Measurements from ENCODE around the gene AVPR2. TPM values are rescaled to one million over a fixed set of nuclear protein-coding genes. Genes with fewer than 3 reads are reported as not detected.

The AVPR2 gene
- total RNA-seq, 4 donors from 2014 or later: 2.1 to 9.3 (median 5.7) TPM

DNA sequence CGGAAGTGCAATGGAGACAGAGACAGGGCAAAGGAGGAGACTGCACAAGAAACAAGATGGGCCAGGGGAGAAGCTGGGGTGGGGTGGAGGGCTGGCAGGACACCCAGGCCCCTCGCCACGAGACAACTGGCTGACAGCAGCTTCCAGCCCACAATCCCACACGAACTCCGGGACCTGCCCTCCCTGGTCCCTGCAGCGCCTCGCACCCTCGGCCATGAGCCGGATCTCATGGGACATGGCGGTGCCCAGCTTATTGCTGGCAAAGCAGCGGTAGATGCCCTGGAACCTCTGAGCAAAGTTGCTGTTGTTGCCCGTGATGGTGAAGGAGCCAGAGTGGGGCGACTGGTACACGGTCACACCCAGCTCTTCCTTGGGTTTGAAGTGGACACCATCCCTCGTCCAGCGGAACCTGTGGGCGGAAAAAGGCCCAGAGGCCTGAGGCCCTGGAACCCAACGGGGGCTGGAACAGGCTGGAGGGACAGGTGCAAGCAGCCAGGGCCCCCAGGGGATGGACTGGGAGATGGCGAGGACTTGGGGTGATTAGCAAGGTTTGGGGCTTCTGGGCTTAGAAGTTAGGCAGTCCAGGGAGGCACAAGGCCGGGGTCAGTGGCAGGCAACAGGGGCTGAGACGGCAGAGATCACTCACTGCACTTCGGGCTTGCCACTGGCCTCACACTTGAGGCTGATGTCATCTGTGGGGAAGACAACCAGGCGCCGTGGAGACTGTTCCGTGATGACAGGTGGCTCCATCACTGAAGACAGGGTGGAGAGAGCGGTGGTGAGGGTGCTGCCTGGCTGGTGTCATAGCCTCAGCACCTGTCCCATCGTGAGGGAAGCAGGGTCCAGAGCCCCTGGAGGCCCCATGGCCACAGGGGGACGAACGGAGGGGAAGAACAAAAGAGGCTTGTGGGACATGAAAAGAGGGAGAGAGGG, 32.3 kb upstream of the AVPR2 start:
- no peak overlapping the region for H3K4me3 ChIP-seq
- H3K27ac ChIP-seq: no peak overlapping the region
- H3K9me3 ChIP-seq: no peaks in the 10 kb centered on the region
- no peaks in the 10 kb centered on the region for H3K4me1 ChIP-seq
- H3K27me3 ChIP-seq: peaks cover 0 to 41% of the 10 kb centered on the region in 2 donors
- no peaks in the 10 kb centered on the region for H3K36me3 ChIP-seq
- WGBS, 2 donors: 59 to 76% methylated on average over 7 to 29 of the region's 29 CpGs
- TF ChIP-seq, protein P1, sequence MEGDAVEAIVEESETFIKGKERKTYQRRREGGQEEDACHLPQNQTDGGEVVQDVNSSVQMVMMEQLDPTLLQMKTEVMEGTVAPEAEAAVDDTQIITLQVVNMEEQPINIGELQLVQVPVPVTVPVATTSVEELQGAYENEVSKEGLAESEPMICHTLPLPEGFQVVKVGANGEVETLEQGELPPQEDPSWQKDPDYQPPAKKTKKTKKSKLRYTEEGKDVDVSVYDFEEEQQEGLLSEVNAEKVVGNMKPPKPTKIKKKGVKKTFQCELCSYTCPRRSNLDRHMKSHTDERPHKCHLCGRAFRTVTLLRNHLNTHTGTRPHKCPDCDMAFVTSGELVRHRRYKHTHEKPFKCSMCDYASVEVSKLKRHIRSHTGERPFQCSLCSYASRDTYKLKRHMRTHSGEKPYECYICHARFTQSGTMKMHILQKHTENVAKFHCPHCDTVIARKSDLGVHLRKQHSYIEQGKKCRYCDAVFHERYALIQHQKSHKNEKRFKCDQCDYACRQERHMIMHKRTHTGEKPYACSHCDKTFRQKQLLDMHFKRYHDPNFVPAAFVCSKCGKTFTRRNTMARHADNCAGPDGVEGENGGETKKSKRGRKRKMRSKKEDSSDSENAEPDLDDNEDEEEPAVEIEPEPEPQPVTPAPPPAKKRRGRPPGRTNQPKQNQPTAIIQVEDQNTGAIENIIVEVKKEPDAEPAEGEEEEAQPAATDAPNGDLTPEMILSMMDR (IDR thresholded peaks at IDR 0.05): no peak
- TF ChIP-seq POLR2A (IDR thresholded peaks at IDR 0.05) (no peak), EP300 (IDR thresholded peaks at IDR 0.05) (no peak)
- no peak for DNase-seq (ENCODE audit: low spot score in 2 of 2)

DNA sequence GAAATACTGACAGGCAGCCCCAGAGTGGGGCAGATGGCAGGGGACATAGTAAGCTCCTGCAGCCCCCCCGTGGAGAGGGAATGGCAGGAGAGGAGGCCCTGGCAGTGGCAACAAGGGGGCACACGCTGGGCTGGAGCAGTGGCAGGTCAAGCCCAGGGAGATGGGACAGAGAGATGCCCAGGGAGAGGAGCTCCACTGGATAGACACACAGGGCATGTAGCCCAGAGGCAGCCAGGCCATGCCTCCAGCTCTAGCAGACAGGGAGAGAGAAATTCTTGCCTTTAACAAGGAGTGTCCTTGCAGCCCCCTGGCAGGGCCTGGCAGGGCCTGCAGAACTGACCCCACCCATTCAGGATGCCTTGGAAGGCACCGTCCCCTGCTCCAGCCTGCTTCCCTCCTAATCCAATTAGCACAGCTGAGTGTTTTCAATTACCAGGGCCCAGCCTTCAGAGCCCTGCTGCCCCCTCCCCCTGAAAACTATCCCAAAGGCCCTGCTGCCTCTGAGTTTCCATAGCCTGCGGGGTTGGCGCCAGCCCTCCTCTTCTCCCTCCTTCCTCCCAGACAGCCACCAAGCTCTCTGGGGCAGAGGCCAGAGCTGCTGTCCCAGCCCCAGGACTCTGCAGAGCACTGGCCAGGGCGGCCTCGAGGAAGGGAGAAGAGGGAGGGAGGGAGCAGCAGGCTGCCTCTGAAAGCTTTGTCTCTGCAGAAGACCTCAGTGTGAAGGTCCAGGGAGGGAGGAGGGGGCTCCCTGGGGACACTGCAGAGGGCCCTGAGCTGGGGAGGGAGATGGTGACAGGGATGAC, 31.0 kb upstream of the AVPR2 start:
- no peak for DNase-seq (ENCODE audit: low spot score in 2 of 2)
- H3K9me3 ChIP-seq: no peaks in the 10 kb centered on the region
- H3K36me3 ChIP-seq: no peaks in the 10 kb centered on the region
- peaks cover 0 to 50% of the 10 kb centered on the region in 2 donors for H3K27me3 ChIP-seq
- 25 to 30% methylated on average over 5 to 6 of the region's 7 CpGs for WGBS, 2 donors
- no peak overlapping the region for H3K4me3 ChIP-seq
- H3K27ac ChIP-seq: no peak overlapping the region
- H3K4me1 ChIP-seq: no peaks in the 10 kb centered on the region
- TF ChIP-seq, protein P1 (IDR thresholded peaks at IDR 0.05): no peak
- TF ChIP-seq EP300 (IDR thresholded peaks at IDR 0.05) (no peak), POLR2A (IDR thresholded peaks at IDR 0.05) (no peak)

DNA sequence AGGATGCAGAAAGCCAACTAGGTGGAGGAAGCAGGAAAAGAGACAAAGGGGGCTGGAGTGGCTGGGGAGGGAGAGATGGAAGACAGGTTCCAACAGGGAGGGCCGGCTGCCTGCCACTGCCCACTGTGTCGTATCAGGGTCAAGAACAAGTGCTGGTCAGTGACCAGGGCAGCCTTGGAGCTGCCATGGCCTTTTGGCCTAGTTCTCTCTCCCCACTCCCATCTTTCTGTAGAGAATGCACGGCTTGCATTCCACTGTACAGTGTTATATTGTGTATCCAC, 30.4 kb upstream of the AVPR2 start:
- no peak overlapping the region for H3K4me3 ChIP-seq
- no peaks in the 10 kb centered on the region for H3K36me3 ChIP-seq
- H3K9me3 ChIP-seq: no peaks in the 10 kb centered on the region
- H3K27me3 ChIP-seq: peaks cover 0 to 55% of the 10 kb centered on the region in 2 donors
- H3K4me1 ChIP-seq: peaks cover 0 to 3% (median 0%) of the 10 kb centered on the region in 4 donors
- DNase-seq (ENCODE audit: low spot score in 2 of 2): no peak
- WGBS, 2 donors: 31 to 54% methylated on average over 2 to 3 of the region's 3 CpGs
- no peak overlapping the region for H3K27ac ChIP-seq
- TF ChIP-seq POLR2A (IDR thresholded peaks at IDR 0.05) (no peak), EP300 (IDR thresholded peaks at IDR 0.05) (no peak)
- TF ChIP-seq, protein P1 (IDR thresholded peaks at IDR 0.05): no peak

DNA sequence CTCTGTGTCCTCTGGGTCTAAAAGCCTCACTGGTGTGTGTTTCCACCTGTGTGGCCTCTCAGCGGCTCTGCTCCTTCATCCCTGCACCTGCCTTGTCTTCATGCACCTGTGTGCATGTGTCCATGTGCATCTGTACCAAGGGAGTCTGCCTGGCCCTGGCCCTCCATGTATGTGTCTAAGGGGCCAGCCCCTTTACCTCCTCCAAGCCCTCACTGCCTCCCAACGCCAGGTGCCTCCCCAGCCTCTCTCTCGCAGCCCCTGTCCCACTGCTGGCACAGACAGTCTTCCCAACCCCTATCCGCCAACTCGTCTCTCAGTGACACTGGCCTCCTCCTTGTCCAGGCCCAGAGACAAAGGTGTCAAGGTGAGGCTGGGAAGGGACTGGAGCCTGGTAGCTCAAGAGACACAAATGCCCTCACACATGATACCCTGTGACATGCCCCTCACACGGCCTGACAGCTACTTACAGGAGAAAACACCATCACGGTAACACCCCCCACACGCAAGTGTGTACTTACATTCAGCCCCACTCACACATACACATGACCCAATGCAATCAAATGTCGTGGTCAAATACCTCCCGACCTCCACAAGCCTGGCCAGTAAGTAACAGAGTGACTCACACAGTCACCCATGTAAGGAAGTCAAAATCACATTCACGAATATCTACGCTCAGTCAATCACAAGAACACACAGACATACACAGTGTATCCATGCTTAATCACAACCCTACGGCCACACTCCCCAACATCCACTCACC, 29.9 kb upstream of the AVPR2 start:
- Histone ChIP-seq H3K4me3 (no peak overlapping the region), H3K36me3 (no peaks in the 10 kb centered on the region), H3K27ac (no peak overlapping the region), H3K4me1 (peaks cover 0 to 7% (median 0%) of the 10 kb centered on the region in 4 donors), H3K9me3 (no peaks in the 10 kb centered on the region), H3K27me3 (peaks cover 0 to 60% of the 10 kb centered on the region in 2 donors)
- TF ChIP-seq POLR2A (IDR thresholded peaks at IDR 0.05): no peak
- no peak for TF ChIP-seq EP300 (IDR thresholded peaks at IDR 0.05)
- TF ChIP-seq, protein P1 (IDR thresholded peaks at IDR 0.05): no peak
- WGBS, 2 donors: 70 to 76% methylated on average over 12 to 13 of the region's 13 CpGs
- DNase-seq (ENCODE audit: low spot score in 2 of 2): no peak
